Upper lobe of left lung (tissue), 6 donors: ENCODE results near the gene TMEM141. TPM values are rescaled to one million over a fixed set of nuclear protein-coding genes. Genes with fewer than 3 reads are reported as not detected.

Experiments used
- ATAC-seq, 2 donors: fragments of 200-7000 bp; cut with Tn5 transposase; one replicate each; pipeline ENCODE4 v1.9.1; 2022; ENCODE audit warnings: mild to moderate bottlenecking in 2 of 2, moderate library complexity in 2 of 2; ENCODE audit not compliant: low FRiP score in 2 of 2
- DNase-seq, 2 donors: peaks; one replicate each; pipeline ENCODE4 v3.0.0-alpha.2; 2019 to 2020
- H3K27ac ChIP-seq, 4 donors: fragments of 200-600 bp; sonication (generic); one replicate each; pipeline ENCODE4 v1.5.1; 2016 to 2019
- H3K27me3 ChIP-seq, 4 donors: fragments of 200-600 bp; sonication (generic); one replicate each; pipeline ENCODE4 v1.5.1; 2017 to 2019
- H3K36me3 ChIP-seq, 4 donors: fragments of 200-600 bp; sonication (generic); one replicate each; pipeline ENCODE4 v1.5.1; 2016 to 2019
- H3K4me1 ChIP-seq, 4 donors: fragments of 200-600 bp; sonication (generic); one replicate each; pipeline ENCODE4 v1.5.1; 2018 to 2019
- H3K4me3 ChIP-seq, 4 donors: fragments of 200-600 bp; sonication (generic); one replicate each; pipeline ENCODE4 v1.5.1; 2017 to 2019; ENCODE audit warnings: mild to moderate bottlenecking in 2 of 4, moderate library complexity in 1 of 4
- H3K9me3 ChIP-seq, 4 donors: fragments of 200-600 bp; sonication (generic); one replicate each; pipeline ENCODE4 v1.5.1; 2018 to 2019
- CTCF ChIP-seq, 6 experiments: fragments of 450-650 bp in 4 of 6; fragments of 200-600 bp in 2 of 6; sonication (generic) in 2 of 6; IDR thresholded peaks; one replicate each; pipeline ENCODE4 v1.5.1; 2016 to 2019; ENCODE audit warnings: antibody characterized with exemption in 6 of 6
- EP300 ChIP-seq, 4 donors: sonication (generic); formaldehyde crosslinking; IDR thresholded peaks; one replicate each; pipeline ENCODE4 v1.5.1; 2017; ENCODE audit warnings: antibody characterized with exemption in 4 of 4, control low read depth in 2 of 4
- POLR2A ChIP-seq, 4 donors: fragments of 450-650 bp; IDR thresholded peaks; one replicate each; pipeline ENCODE4 v1.5.1; 2016 to 2017; ENCODE audit warnings: antibody characterized with exemption in 4 of 4, mild to moderate bottlenecking in 2 of 4
- POLR2AphosphoS5 ChIP-seq, 2 donors: sonication (generic); formaldehyde crosslinking; IDR thresholded peaks; one replicate each; pipeline ENCODE4 v1.5.1; 2017; ENCODE audit warnings: antibody characterized with exemption in 2 of 2
- WGBS, 2 donors: methylation state at CpG; one replicate each; pipeline ENCODE4 v1.1.5; 2017 to 2018; 5-methylcytosine and 5-hydroxymethylcytosine counted together
- total RNA-seq, 6 donors: library from RNA; depleted of rRNA in 4 of 6; stranded (reverse); fragments of >200 nt in 4 of 6; gene quantifications; one replicate each; pipeline versions ENCODE4 v1.1.0 to v1.2.1, GENCODE V29; 2016 to 2021
- donor health status: DM: no; HTN: no; CAD: no; lungs with moderate emphysema.
- donor health status: DM: no; HTN: yes; CAD: no; lungs with severe emphysema.

The TMEM141 gene
- total RNA-seq, 6 donors from 2014 or later, result 55.5 to 134 (median 80.5) TPM

- no peak overlapping the region for H3K4me3 ChIP-seq
- TF ChIP-seq CTCF (IDR thresholded peaks at IDR 0.05) (no peak), POLR2A (IDR thresholded peaks at IDR 0.05) (no peak), EP300 (IDR thresholded peaks at IDR 0.05) (no peak), POLR2AphosphoS5 (IDR thresholded peaks at IDR 0.05) (no peak)
- H3K9me3 ChIP-seq, result peaks cover 0 to 9% (median 3%) of the 10 kb centered on the region in 4 donors
- H3K4me1 ChIP-seq, result peaks cover 0 to 5% (median 0%) of the 10 kb centered on the region in 4 donors
- no peak for DNase-seq
- no peak overlapping the region for H3K27ac ChIP-seq
- WGBS, 2 donors, result 81 to 83% methylated on average over 4 of the region's 4 CpGs
- no peak for ATAC-seq
- H3K27me3 ChIP-seq, result no peaks in the 10 kb centered on the region
- H3K36me3 ChIP-seq, result no peaks in the 10 kb centered on the region
These were observed 35.1 kb upstream of the TMEM141 start for GRCh38 chr9:136756134-136756438.

- Histone ChIP-seq H3K4me1 (peaks cover 0 to 5% (median 0%) of the 10 kb centered on the region in 4 donors), H3K27me3 (no peaks in the 10 kb centered on the region), H3K4me3 (no peak overlapping the region), H3K27ac (no peak overlapping the region), H3K9me3 (peaks cover 0 to 7% (median 3%) of the 10 kb centered on the region in 4 donors), H3K36me3 (no peaks in the 10 kb centered on the region)
- 90 to 93% methylated on average over 14 to 18 of the region's 18 CpGs for WGBS, 2 donors
- peak in 1 of 2 donors; percentile 61 for DNase-seq
- ATAC-seq, result no peak
- TF ChIP-seq POLR2A (IDR thresholded peaks at IDR 0.05) (no peak), POLR2AphosphoS5 (IDR thresholded peaks at IDR 0.05) (no peak), CTCF (IDR thresholded peaks at IDR 0.05) (no peak), EP300 (IDR thresholded peaks at IDR 0.05) (no peak)
These were observed 34.3 kb upstream of the TMEM141 start for GRCh38 chr9:136756836-136757235.

- WGBS, 2 donors, result 89 to 95% methylated on average over 12 to 20 of the region's 20 CpGs
- H3K27ac ChIP-seq, result no peak overlapping the region
- peaks cover 0 to 7% (median 2%) of the 10 kb centered on the region in 4 donors for H3K9me3 ChIP-seq
- TF ChIP-seq POLR2A (IDR thresholded peaks at IDR 0.05) (no peak), POLR2AphosphoS5 (IDR thresholded peaks at IDR 0.05) (no peak), EP300 (IDR thresholded peaks at IDR 0.05) (no peak), CTCF (IDR thresholded peaks at IDR 0.05) (no peak)
- no peaks in the 10 kb centered on the region for H3K27me3 ChIP-seq
- H3K36me3 ChIP-seq, result no peaks in the 10 kb centered on the region
- H3K4me3 ChIP-seq, result no peak overlapping the region
- H3K4me1 ChIP-seq, result peaks cover 0 to 5% (median 0%) of the 10 kb centered on the region in 4 donors
- ATAC-seq, result no peak
- DNase-seq, result peak in 1 of 2 donors; percentile 67
These were observed 33.8 kb upstream of the TMEM141 start for GRCh38 chr9:136757328-136757727.

- Histone ChIP-seq H3K4me1 (peaks cover 0 to 5% (median 0%) of the 10 kb centered on the region in 4 donors), H3K4me3 (no peak overlapping the region), H3K27me3 (no peaks in the 10 kb centered on the region), H3K36me3 (no peaks in the 10 kb centered on the region), H3K9me3 (peaks cover 0 to 7% (median 2%) of the 10 kb centered on the region in 4 donors), H3K27ac (no peak overlapping the region)
- ATAC-seq, result no peak
- DNase-seq, result peak in 1 of 2 donors; percentile 75
- TF ChIP-seq CTCF (IDR thresholded peaks at IDR 0.05), result no peak
- no peak for TF ChIP-seq POLR2AphosphoS5 (IDR thresholded peaks at IDR 0.05)
- TF ChIP-seq POLR2A (IDR thresholded peaks at IDR 0.05), result no peak
- no peak for TF ChIP-seq EP300 (IDR thresholded peaks at IDR 0.05)
- 70 to 84% methylated on average over 4 to 16 of the region's 20 CpGs for WGBS, 2 donors
These were observed 33.4 kb upstream of the TMEM141 start for GRCh38 chr9:136757751-136758140.

GRCh38 chr9:136759001-136759400 is 32.1 kb upstream of the TMEM141 start:
- peaks cover 0 to 12% (median 2%) of the 10 kb centered on the region in 4 donors for H3K4me1 ChIP-seq
- no peak for ATAC-seq
- no peaks in the 10 kb centered on the region for H3K36me3 ChIP-seq
- no peak for DNase-seq
- no peak overlapping the region for H3K27ac ChIP-seq
- TF ChIP-seq CTCF (IDR thresholded peaks at IDR 0.05) (no peak), POLR2A (IDR thresholded peaks at IDR 0.05) (no peak), POLR2AphosphoS5 (IDR thresholded peaks at IDR 0.05) (no peak)
- no peaks in the 10 kb centered on the region for H3K27me3 ChIP-seq
- 92% methylated on average over 4 of the region's 9 CpGs; no CpG with 5 or more reads in 1 of the 2 donors for WGBS, 2 donors
- no peak overlapping the region for H3K4me3 ChIP-seq
- peaks cover 0 to 7% (median 0%) of the 10 kb centered on the region in 4 donors for H3K9me3 ChIP-seq
